ENCODE data around the gene GPC5. TPM values are rescaled to one million over a fixed set of nuclear protein-coding genes. Genes with fewer than 3 reads are reported as not detected.

GPC5 gene
- total RNA-seq, 4 donors from 2014 or later, result not detected

DNA sequence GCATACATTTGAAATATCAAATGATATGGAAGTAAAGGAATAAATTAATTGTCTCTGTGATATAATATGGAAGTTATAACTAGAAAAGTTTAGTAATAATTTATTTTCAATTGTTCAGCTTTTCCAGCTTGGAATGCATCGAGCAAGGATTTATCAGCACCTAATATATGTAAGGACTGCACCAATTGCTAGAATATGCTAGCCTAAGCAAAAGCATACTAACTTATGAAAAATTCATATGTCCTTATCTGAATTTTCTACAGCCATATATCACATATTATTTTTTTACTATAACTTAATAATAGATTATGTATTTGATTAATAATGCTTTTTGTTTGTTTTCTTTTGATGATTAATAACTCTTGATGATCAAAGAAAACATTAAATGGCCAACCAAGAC, 979.0 kb downstream of the GPC5 start:
- no peak for ATAC-seq
- no peaks in the 10 kb centered on the region for H3K9me3 ChIP-seq
- H3K4me3 ChIP-seq, result no peak overlapping the region
- no peaks in the 10 kb centered on the region for H3K36me3 ChIP-seq
- no peak overlapping the region for H3K27ac ChIP-seq
- no peaks in the 10 kb centered on the region for H3K27me3 ChIP-seq
- no peaks in the 10 kb centered on the region for H3K4me1 ChIP-seq
- intact Hi-C loops (cut with DNase I; ENCODE audit: low total_unique reads) (no loop called here), in situ Hi-C loops (cut with MboI; ENCODE audit: low sequenced_read_pairs in 4 of 4) (no loop called here)
- no peak for TF ChIP-seq POLR2A (IDR thresholded peaks at IDR 0.05)
- TF ChIP-seq, protein P1, sequence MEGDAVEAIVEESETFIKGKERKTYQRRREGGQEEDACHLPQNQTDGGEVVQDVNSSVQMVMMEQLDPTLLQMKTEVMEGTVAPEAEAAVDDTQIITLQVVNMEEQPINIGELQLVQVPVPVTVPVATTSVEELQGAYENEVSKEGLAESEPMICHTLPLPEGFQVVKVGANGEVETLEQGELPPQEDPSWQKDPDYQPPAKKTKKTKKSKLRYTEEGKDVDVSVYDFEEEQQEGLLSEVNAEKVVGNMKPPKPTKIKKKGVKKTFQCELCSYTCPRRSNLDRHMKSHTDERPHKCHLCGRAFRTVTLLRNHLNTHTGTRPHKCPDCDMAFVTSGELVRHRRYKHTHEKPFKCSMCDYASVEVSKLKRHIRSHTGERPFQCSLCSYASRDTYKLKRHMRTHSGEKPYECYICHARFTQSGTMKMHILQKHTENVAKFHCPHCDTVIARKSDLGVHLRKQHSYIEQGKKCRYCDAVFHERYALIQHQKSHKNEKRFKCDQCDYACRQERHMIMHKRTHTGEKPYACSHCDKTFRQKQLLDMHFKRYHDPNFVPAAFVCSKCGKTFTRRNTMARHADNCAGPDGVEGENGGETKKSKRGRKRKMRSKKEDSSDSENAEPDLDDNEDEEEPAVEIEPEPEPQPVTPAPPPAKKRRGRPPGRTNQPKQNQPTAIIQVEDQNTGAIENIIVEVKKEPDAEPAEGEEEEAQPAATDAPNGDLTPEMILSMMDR (IDR thresholded peaks at IDR 0.05 in 4 of 5, conservative IDR thresholded peaks at IDR 0.05 in 1 of 5), result no peak
- DNase-seq, result no peak

DNA sequence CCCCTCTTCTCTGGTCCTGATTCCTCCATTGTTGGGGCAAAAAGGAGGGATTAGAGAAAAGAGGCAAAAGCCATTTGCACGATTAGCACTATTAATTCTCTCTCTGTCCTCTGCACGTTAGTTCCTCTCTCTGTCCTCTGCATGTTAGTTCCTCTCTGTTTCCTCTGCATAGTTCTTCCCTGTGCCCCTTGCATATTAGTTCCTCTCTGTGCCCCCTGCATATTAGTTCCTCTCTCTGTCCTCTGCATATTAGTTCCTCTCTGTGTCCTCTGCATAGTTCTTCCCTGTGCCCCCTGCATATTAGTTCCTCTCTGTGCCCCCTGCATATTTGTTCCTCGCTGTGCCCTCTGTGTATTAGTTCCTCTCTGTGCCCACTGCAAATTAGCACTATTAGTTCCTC, 981.0 kb downstream of the GPC5 start:
- no peak overlapping the region for H3K27ac ChIP-seq
- intact Hi-C loops (cut with DNase I; ENCODE audit: low total_unique reads), result no loop called here
- no peaks in the 10 kb centered on the region for H3K4me1 ChIP-seq
- TF ChIP-seq POLR2A (IDR thresholded peaks at IDR 0.05), result no peak
- TF ChIP-seq, protein P1 (IDR thresholded peaks at IDR 0.05 in 4 of 5, conservative IDR thresholded peaks at IDR 0.05 in 1 of 5), result no peak
- DNase-seq (no peak), ATAC-seq (no peak)
- no peaks in the 10 kb centered on the region for H3K36me3 ChIP-seq
- in situ Hi-C loops (cut with MboI; ENCODE audit: low sequenced_read_pairs in 4 of 4), result no loop called here
- no peak overlapping the region for H3K4me3 ChIP-seq
- H3K27me3 ChIP-seq, result no peaks in the 10 kb centered on the region
- H3K9me3 ChIP-seq, result no peaks in the 10 kb centered on the region

DNA sequence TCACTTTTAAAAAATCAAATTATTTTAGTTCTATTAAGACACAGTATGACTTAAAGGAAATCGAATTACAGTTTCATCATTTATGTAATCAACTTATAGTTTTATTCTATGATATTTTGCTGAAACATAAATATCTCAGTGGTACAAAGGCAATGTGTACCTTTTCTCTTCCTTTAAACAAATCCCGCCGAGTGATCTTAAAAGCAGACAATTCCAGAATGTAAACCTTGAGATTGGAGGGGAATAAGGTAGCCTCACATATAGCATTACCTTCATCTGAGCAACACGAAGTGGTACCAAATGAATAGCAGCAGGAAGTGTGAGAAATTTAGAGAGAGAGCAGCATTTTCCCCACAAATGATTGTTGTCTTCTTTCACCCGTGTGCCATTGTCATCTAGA, 986.0 kb downstream of the GPC5 start:
- no peak for DNase-seq
- H3K27ac ChIP-seq, result no peak overlapping the region
- no peak overlapping the region for H3K4me3 ChIP-seq
- intact Hi-C loops (cut with DNase I; ENCODE audit: low total_unique reads), result no loop called here
- no peak for ATAC-seq
- no peaks in the 10 kb centered on the region for H3K4me1 ChIP-seq
- in situ Hi-C loops (cut with MboI; ENCODE audit: low sequenced_read_pairs in 4 of 4), result no loop called here
- no peaks in the 10 kb centered on the region for H3K9me3 ChIP-seq
- H3K36me3 ChIP-seq, result no peaks in the 10 kb centered on the region
- no peaks in the 10 kb centered on the region for H3K27me3 ChIP-seq
- TF ChIP-seq, protein P1 (IDR thresholded peaks at IDR 0.05 in 4 of 5, conservative IDR thresholded peaks at IDR 0.05 in 1 of 5), result no peak
- TF ChIP-seq POLR2A (IDR thresholded peaks at IDR 0.05), result no peak

DNA sequence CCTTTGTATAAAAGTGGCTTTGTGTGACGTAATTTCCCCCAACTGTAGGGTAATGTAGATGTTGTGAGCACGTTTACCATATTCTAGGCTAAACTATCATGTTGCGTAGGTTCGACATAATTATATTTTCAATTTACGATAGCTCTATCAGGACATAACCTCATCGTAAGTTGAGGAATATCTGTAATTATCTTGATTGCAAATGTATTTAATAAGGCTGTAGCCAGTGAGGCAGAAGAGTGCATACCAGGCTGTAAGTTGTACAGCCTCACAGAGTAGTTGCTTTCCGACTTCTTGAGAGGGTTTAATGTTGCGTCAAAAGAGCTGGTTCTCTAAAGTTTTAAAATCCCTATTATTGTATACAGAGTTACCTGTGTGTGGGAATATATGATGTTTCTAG, 988.8 kb downstream of the GPC5 start:
- no peak for TF ChIP-seq POLR2A (IDR thresholded peaks at IDR 0.05)
- TF ChIP-seq, protein P1 (IDR thresholded peaks at IDR 0.05 in 4 of 5, conservative IDR thresholded peaks at IDR 0.05 in 1 of 5), result no peak
- no peak for ATAC-seq
- in situ Hi-C loops (cut with MboI; ENCODE audit: low sequenced_read_pairs in 4 of 4) (no loop called here), intact Hi-C loops (cut with DNase I; ENCODE audit: low total_unique reads) (no loop called here)
- H3K4me3 ChIP-seq, result no peak overlapping the region
- no peaks in the 10 kb centered on the region for H3K4me1 ChIP-seq
- H3K27me3 ChIP-seq, result no peaks in the 10 kb centered on the region
- no peaks in the 10 kb centered on the region for H3K9me3 ChIP-seq
- no peak overlapping the region for H3K27ac ChIP-seq
- DNase-seq, result no peak
- H3K36me3 ChIP-seq, result no peaks in the 10 kb centered on the region

DNA sequence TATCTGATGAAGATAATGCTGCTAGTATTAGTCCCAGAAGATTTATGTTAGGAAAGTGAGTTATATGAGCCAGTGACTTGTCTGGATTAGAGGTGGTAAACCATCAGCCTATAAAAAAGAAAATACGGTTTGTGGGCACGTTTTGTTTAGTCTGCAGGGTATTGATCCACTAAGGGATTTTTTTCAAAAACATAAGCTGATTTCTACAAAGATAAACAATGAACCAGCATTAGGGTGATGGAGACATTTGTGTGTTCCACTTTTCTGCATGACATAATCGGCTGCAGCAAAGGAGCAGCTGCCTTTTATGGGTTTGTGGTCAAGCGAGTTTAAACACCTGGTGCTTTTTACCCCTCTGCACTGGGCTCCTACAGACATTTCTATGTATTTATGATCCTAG, 991.8 kb downstream of the GPC5 start:
- TF ChIP-seq, protein P1 (IDR thresholded peaks at IDR 0.05 in 4 of 5, conservative IDR thresholded peaks at IDR 0.05 in 1 of 5), result no peak
- TF ChIP-seq POLR2A (IDR thresholded peaks at IDR 0.05), result no peak
- H3K27ac ChIP-seq, result no peak overlapping the region
- ATAC-seq, result no peak
- H3K4me1 ChIP-seq, result no peaks in the 10 kb centered on the region
- no peak overlapping the region for H3K4me3 ChIP-seq
- DNase-seq, result no peak
- no peaks in the 10 kb centered on the region for H3K27me3 ChIP-seq
- intact Hi-C loops (cut with DNase I; ENCODE audit: low total_unique reads), result no loop called here
- no peaks in the 10 kb centered on the region for H3K36me3 ChIP-seq
- H3K9me3 ChIP-seq, result no peaks in the 10 kb centered on the region
- in situ Hi-C loops (cut with MboI; ENCODE audit: low sequenced_read_pairs in 4 of 4), result no loop called here

Data from gastrocnemius medialis (tissue), 4 donors.